HL-60 (cell line): ENCODE results near the gene PGBD5.

Experiments
- GABPA ChIP-seq: IDR thresholded peaks from 2 replicates; pipeline ENCODE4 v1.6.1; 2012; ENCODE audit warnings: low read depth
- POLR2AphosphoS5 ChIP-seq: IDR thresholded peaks from 2 replicates; pipeline ENCODE4 v1.6.1; 2012; ENCODE audit warnings: low read depth
- TF ChIP-seq, protein P1 (sequence below): IDR thresholded peaks from one replicate; pipeline ENCODE4 v1.5.1; 2011; ENCODE audit warnings: low read length, control low read depth, inconsistent platforms; ENCODE audit not compliant: insufficient read depth
- TF ChIP-seq, protein P2 (sequence below): IDR thresholded peaks from 2 replicates; pipeline ENCODE4 v1.6.1; 2012; ENCODE audit warnings: low read depth; ENCODE audit not compliant: insufficient replicate concordance

DNA sequence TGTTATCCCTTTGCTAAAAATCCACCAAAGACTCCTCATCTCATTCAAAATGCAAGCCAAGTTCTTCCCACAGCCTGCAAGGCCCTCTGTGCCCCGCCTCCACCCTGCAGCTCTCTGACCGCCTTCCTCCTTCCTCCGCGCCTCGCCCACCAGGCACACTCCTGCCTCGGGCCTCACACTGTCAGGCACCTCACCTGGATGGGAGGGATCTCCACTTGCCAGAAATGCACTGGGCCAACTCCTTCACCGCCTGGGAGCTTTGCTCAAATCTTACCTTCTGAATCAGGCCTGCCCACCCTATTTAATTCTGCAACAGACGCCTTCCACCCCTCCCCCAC is 26.2 kb downstream of the PGBD5 start:
- TF ChIP-seq, protein P1, sequence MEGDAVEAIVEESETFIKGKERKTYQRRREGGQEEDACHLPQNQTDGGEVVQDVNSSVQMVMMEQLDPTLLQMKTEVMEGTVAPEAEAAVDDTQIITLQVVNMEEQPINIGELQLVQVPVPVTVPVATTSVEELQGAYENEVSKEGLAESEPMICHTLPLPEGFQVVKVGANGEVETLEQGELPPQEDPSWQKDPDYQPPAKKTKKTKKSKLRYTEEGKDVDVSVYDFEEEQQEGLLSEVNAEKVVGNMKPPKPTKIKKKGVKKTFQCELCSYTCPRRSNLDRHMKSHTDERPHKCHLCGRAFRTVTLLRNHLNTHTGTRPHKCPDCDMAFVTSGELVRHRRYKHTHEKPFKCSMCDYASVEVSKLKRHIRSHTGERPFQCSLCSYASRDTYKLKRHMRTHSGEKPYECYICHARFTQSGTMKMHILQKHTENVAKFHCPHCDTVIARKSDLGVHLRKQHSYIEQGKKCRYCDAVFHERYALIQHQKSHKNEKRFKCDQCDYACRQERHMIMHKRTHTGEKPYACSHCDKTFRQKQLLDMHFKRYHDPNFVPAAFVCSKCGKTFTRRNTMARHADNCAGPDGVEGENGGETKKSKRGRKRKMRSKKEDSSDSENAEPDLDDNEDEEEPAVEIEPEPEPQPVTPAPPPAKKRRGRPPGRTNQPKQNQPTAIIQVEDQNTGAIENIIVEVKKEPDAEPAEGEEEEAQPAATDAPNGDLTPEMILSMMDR: no peak
- no peak for TF ChIP-seq POLR2AphosphoS5
- TF ChIP-seq, protein P2, sequence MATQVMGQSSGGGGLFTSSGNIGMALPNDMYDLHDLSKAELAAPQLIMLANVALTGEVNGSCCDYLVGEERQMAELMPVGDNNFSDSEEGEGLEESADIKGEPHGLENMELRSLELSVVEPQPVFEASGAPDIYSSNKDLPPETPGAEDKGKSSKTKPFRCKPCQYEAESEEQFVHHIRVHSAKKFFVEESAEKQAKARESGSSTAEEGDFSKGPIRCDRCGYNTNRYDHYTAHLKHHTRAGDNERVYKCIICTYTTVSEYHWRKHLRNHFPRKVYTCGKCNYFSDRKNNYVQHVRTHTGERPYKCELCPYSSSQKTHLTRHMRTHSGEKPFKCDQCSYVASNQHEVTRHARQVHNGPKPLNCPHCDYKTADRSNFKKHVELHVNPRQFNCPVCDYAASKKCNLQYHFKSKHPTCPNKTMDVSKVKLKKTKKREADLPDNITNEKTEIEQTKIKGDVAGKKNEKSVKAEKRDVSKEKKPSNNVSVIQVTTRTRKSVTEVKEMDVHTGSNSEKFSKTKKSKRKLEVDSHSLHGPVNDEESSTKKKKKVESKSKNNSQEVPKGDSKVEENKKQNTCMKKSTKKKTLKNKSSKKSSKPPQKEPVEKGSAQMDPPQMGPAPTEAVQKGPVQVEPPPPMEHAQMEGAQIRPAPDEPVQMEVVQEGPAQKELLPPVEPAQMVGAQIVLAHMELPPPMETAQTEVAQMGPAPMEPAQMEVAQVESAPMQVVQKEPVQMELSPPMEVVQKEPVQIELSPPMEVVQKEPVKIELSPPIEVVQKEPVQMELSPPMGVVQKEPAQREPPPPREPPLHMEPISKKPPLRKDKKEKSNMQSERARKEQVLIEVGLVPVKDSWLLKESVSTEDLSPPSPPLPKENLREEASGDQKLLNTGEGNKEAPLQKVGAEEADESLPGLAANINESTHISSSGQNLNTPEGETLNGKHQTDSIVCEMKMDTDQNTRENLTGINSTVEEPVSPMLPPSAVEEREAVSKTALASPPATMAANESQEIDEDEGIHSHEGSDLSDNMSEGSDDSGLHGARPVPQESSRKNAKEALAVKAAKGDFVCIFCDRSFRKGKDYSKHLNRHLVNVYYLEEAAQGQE: no peak
- no peak for TF ChIP-seq GABPA
